CD14-positive monocyte (primary cell): ENCODE data around the gene VCAN. TPM values are rescaled to one million over a fixed set of nuclear protein-coding genes. Genes with fewer than 3 reads are reported as not detected.

ENCODE experiments used
- DNase-seq, 3 donors: peaks; one replicate each; pipeline ENCODE4 v3.0.0-alpha.2; 2011 to 2022
- H2AFZ ChIP-seq: 2 replicates; pipeline ENCODE4 v1.6.0; 2012; ENCODE audit warnings: mild to moderate bottlenecking, low read depth, low read length, inconsistent platforms; ENCODE audit not compliant: insufficient read depth, poor library complexity, severe bottlenecking
- H3K27ac ChIP-seq, 2 donors: 1 replicate in 1 of 2; 2 replicates in 1 of 2; pipeline ENCODE4 v1.5.1; 2012 to 2013; ENCODE audit warnings: low read length in 2 of 2, control low read depth in 1 of 2, inconsistent platforms in 1 of 2, low read depth in 1 of 2, mild to moderate bottlenecking in 1 of 2
- H3K27me3 ChIP-seq, 2 donors: one replicate each; pipeline versions ENCODE4 v1.6.0 to v1.6.1; 2011 to 2013; ENCODE audit warnings: low read length in 2 of 2; ENCODE audit not compliant: control insufficient read depth in 2 of 2, insufficient read depth in 2 of 2
- H3K36me3 ChIP-seq, 2 donors: replicated peaks in 1 of 2; 1 replicate in 1 of 2; 2 replicates in 1 of 2; pipeline versions ENCODE4 v1.5.1 to v1.6.1; 2012 to 2013; ENCODE audit warnings: low read length in 2 of 2, control low read depth in 1 of 2, inconsistent platforms in 1 of 2, mild to moderate bottlenecking in 1 of 2; ENCODE audit not compliant: insufficient read depth in 2 of 2, control insufficient read depth in 1 of 2
- H3K4me1 ChIP-seq, 2 donors: 1 replicate in 1 of 2; 2 replicates in 1 of 2; pipeline versions ENCODE4 v1.5.1 to v1.6.1; 2012 to 2013; ENCODE audit warnings: low read length in 2 of 2, control low read depth in 1 of 2, inconsistent platforms in 1 of 2, mild to moderate bottlenecking in 1 of 2, moderate library complexity in 1 of 2; ENCODE audit not compliant: insufficient read depth in 2 of 2, control insufficient read depth in 1 of 2
- H3K4me2 ChIP-seq: replicated peaks from 2 replicates; pipeline ENCODE3; 2012; ENCODE audit warnings: low read length, moderate library complexity, mild to moderate bottlenecking; ENCODE audit not compliant: poor library complexity, severe bottlenecking; ENCODE audit errors: extremely low read depth
- H3K4me3 ChIP-seq, 3 experiments: fragments of 200-600 bp in 1 of 3; sonication (generic) in 1 of 3; replicated peaks in 1 of 3; 1 replicate in 2 of 3; 2 replicates in 1 of 3; pipeline ENCODE4 v1.5.1; 2011 to 2013; ENCODE audit warnings: low read length in 3 of 3, mild to moderate bottlenecking in 3 of 3, control low read depth in 2 of 3, low read depth in 2 of 3, inconsistent platforms in 1 of 3, moderate library complexity in 1 of 3
- H3K79me2 ChIP-seq: 2 replicates; pipeline ENCODE4 v1.6.0; 2012; ENCODE audit warnings: mild to moderate bottlenecking, control low read depth, inconsistent platforms, low read length, moderate library complexity; ENCODE audit not compliant: insufficient read depth
- H3K9ac ChIP-seq: 2 replicates; pipeline ENCODE4 v1.6.0; 2017; ENCODE audit warnings: low read length, mild to moderate bottlenecking; ENCODE audit not compliant: insufficient read depth, poor library complexity, severe bottlenecking
- H3K9me3 ChIP-seq, 2 donors: replicated peaks in 1 of 2; 1 replicate in 1 of 2; 2 replicates in 1 of 2; pipeline versions ENCODE4 v1.5.1 to v1.6.1; 2012 to 2013; ENCODE audit warnings: low read length in 2 of 2, control low read depth in 1 of 2; ENCODE audit not compliant: control insufficient read depth in 1 of 2, insufficient read depth in 1 of 2
- H4K20me1 ChIP-seq: 2 replicates; pipeline ENCODE4 v1.6.0; 2012; ENCODE audit warnings: mild to moderate bottlenecking, low read length, control low read depth, moderate library complexity; ENCODE audit not compliant: insufficient read depth
- H3K27ac Mint-ChIP-seq, 7 donors: one replicate each; pipeline ENCODE4 v1.8.0; 2020; ENCODE audit warnings: mild to moderate bottlenecking in 7 of 7, mixed read lengths in 7 of 7, moderate library complexity in 6 of 7, inconsistent platforms in 2 of 7
- H3K27me3 Mint-ChIP-seq, 3 donors: one replicate each; pipeline ENCODE4 v1.8.0; 2021 to 2022; ENCODE audit warnings: low read depth in 3 of 3, mild to moderate bottlenecking in 3 of 3, mixed read lengths in 3 of 3, moderate library complexity in 3 of 3, inconsistent platforms in 1 of 3
- H3K36me3 Mint-ChIP-seq, 2 donors: one replicate each; pipeline ENCODE4 v1.8.0; 2020; ENCODE audit warnings: mixed read lengths in 2 of 2, inconsistent platforms in 1 of 2, mild to moderate bottlenecking in 1 of 2
- H3K4me1 Mint-ChIP-seq: one replicate; pipeline ENCODE4 v1.8.0; 2020; ENCODE audit warnings: mild to moderate bottlenecking, mixed read lengths
- H3K4me3 Mint-ChIP-seq, 2 donors: one replicate each; pipeline ENCODE4 v1.8.0; 2020; ENCODE audit warnings: mild to moderate bottlenecking in 2 of 2, mixed read lengths in 2 of 2, moderate library complexity in 1 of 2
- H3K9me3 Mint-ChIP-seq, 7 donors: one replicate each; pipeline ENCODE4 v1.8.0; 2020 to 2022; ENCODE audit warnings: mixed read lengths in 7 of 7, mild to moderate bottlenecking in 6 of 7, moderate library complexity in 6 of 7, inconsistent platforms in 2 of 7
- CTCF ChIP-seq: fragments of 200-600 bp; IDR thresholded peaks from one replicate; pipeline ENCODE4 v1.8.0; 2022; ENCODE audit warnings: antibody characterized with exemption, mild to moderate bottlenecking
- WGBS: methylation state at CpG from one replicate; pipeline ENCODE4 v1.1.5; 2013; ENCODE audit warnings: missing lambda C conversion rate; ENCODE audit not compliant: insufficient coverage; 5-methylcytosine and 5-hydroxymethylcytosine counted together
- intact Hi-C, 2 donors: fragments of 100-400 bp; cut with micrococcal nuclease; formaldehyde crosslinking; loops; one replicate each; pipeline versions ENCODE4 v1.15.0 to v1.15.1; 2023
- polyA plus RNA-seq, 3 donors: library from polyadenylated mRNA; depleted of rRNA in 1 of 3; unstranded in 2 of 3; stranded (reverse) in 1 of 3; fragments of 300-500 nt in 2 of 3; fragments of >200 nt in 1 of 3; fragmentation: Illumina TruSeq in 2 of 3; gene quantifications; 1 replicate in 2 of 3; 2 replicates in 1 of 3; pipeline ENCODE4 v1.2.3, GENCODE V29; 2012 to 2021

VCAN gene
- polyA plus RNA-seq, 3 donors, result 417 to 844 (median 630) TPM

- Mint-ChIP-seq H3K4me3 (no peak overlapping the region), H3K36me3 (no peaks in the 10 kb centered on the region)
Observed at GRCh38 chr5:83614841-83615240, 143.3 kb downstream of the VCAN start.

GRCh38 chr5:83628360-83628759 is 156.8 kb downstream of the VCAN start:
- H3K9ac ChIP-seq, result no peak overlapping the region
- no peaks in the 10 kb centered on the region for H3K36me3 Mint-ChIP-seq
- WGBS, result no CpG with 5 or more reads among the region's 2 CpGs
- no peak overlapping the region for H3K4me2 ChIP-seq
- H3K27me3 Mint-ChIP-seq, result peaks cover 0 to 10% (median 4%) of the 10 kb centered on the region in 3 donors
- peaks cover 0 to 2% of the 10 kb centered on the region in 2 donors for H3K27me3 ChIP-seq
- DNase-seq, result no peak
- H3K4me3 ChIP-seq, result no peak overlapping the region
- peaks cover 0 to 13% (median 3%) of the 10 kb centered on the region in 7 donors for H3K9me3 Mint-ChIP-seq
- H3K4me1 Mint-ChIP-seq, result no peaks in the 10 kb centered on the region
- H4K20me1 ChIP-seq, result no peaks in the 10 kb centered on the region
- no peaks in the 10 kb centered on the region for H3K4me1 ChIP-seq
- H3K79me2 ChIP-seq, result no peaks in the 10 kb centered on the region
- no peaks in the 10 kb centered on the region for H3K9me3 ChIP-seq
- H3K4me3 Mint-ChIP-seq, result no peak overlapping the region
- H3K27ac ChIP-seq, result no peak overlapping the region
- no peak overlapping the region for H2AFZ ChIP-seq
- H3K27ac Mint-ChIP-seq, result no peak overlapping the region
- intact Hi-C loops, result no loop called here
- no peaks in the 10 kb centered on the region for H3K36me3 ChIP-seq
- TF ChIP-seq CTCF, result no peak

More at GRCh38 chr5:83614841-83615240, 143.3 kb downstream of the VCAN start:
- Histone ChIP-seq H4K20me1 (no peaks in the 10 kb centered on the region), H3K4me2 (no peak overlapping the region), H3K79me2 (no peaks in the 10 kb centered on the region), H3K4me1 (no peaks in the 10 kb centered on the region), H3K9ac (no peak overlapping the region), H3K27ac (no peak overlapping the region), H3K4me3 (no peak overlapping the region), H3K27me3 (no peaks in the 10 kb centered on the region), H3K9me3 (peaks cover 9 to 29% of the 10 kb centered on the region in 2 donors), H2AFZ (no peak overlapping the region), H3K36me3 (no peaks in the 10 kb centered on the region)
- TF ChIP-seq CTCF, result no peak
- intact Hi-C loops, result no loop called here
- no peak overlapping the region for H3K27ac Mint-ChIP-seq
- peaks cover 5 to 38% (median 21%) of the 10 kb centered on the region in 7 donors for H3K9me3 Mint-ChIP-seq
- H3K27me3 Mint-ChIP-seq, result no peaks in the 10 kb centered on the region
- no peaks in the 10 kb centered on the region for H3K4me1 Mint-ChIP-seq
- no peak for DNase-seq

Other genes with a start within 250 kb of the VCAN start
- not detected for gene HAPLN1, start 249.1 kb downstream of the VCAN start, polyA plus RNA-seq